Muscle layer of duodenum (tissue), 2 donors: ENCODE results near the gene RPRD1A.
"Not testable (repeated sequence)": the region's sequence is repeated elsewhere in the genome, so short reads cannot be mapped to it uniquely, and the experiment has no call there.

ENCODE experiments used
- H3K27ac ChIP-seq: one replicate; pipeline ENCODE4 v1.7.0; 2013; ENCODE audit warnings: mild to moderate bottlenecking, low read length
- H3K27me3 ChIP-seq: one replicate; pipeline ENCODE4 v1.7.0; 2013; ENCODE audit warnings: low read depth, mild to moderate bottlenecking, control low read depth, low read length
- H3K36me3 ChIP-seq, 2 donors: one replicate each; pipeline ENCODE4 v1.7.0; 2013; ENCODE audit warnings: low read length in 2 of 2, control low read depth in 1 of 2, mild to moderate bottlenecking in 1 of 2; ENCODE audit not compliant: insufficient read depth in 2 of 2, control insufficient read depth in 1 of 2
- H3K4me1 ChIP-seq, 2 donors: one replicate each; pipeline ENCODE4 v1.7.0; 2013; ENCODE audit warnings: low read length in 2 of 2, mild to moderate bottlenecking in 2 of 2, control low read depth in 1 of 2, moderate library complexity in 1 of 2; ENCODE audit not compliant: insufficient read depth in 2 of 2, control insufficient read depth in 1 of 2
- H3K4me3 ChIP-seq, 2 donors: one replicate each; pipeline ENCODE4 v1.7.0; 2013; ENCODE audit warnings: low read length in 2 of 2, low read depth in 1 of 2, mild to moderate bottlenecking in 1 of 2
- H3K9me3 ChIP-seq, 2 donors: one replicate each; pipeline ENCODE4 v1.7.0; 2013; ENCODE audit warnings: low read length in 2 of 2, control low read depth in 1 of 2, mild to moderate bottlenecking in 1 of 2; ENCODE audit not compliant: control insufficient read depth in 1 of 2
- donor health status: healthy.

Gene RPRD1A

GRCh38 chr18:36099311-36099710 lies 32.0 kb upstream of the RPRD1A start:
- H3K27ac ChIP-seq = no peak overlapping the region
- no peak overlapping the region for H3K4me3 ChIP-seq
- no peaks in the 10 kb centered on the region for H3K36me3 ChIP-seq
- no peaks in the 10 kb centered on the region for H3K27me3 ChIP-seq
- H3K4me1 ChIP-seq = no peaks in the 10 kb centered on the region
- peaks cover 0 to 4% of the 10 kb centered on the region in 2 donors for H3K9me3 ChIP-seq

DNA sequence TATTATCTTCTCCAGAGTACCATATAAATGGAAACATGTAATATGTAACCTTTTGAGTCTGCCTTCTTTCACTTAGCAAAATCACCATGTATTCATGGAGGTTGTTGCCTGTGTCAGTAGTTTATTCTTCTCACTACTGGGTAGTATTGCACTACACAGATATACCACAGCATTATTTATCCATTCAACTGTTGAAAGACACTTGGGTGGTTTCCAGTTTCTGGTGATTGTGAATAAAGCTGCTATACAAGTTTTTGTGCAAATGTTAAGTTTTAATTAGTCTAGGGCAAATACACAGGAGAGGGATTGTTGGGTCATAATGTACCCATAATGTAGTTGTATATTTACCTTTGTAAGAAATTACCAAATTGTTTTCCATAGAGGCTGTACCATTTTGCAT lies 29.6 kb upstream of the RPRD1A start:
- Histone ChIP-seq H3K27ac (no peak overlapping the region), H3K4me3 (no peak overlapping the region), H3K36me3 (no peaks in the 10 kb centered on the region), H3K4me1 (no peaks in the 10 kb centered on the region), H3K27me3 (no peaks in the 10 kb centered on the region), H3K9me3 (no peaks in the 10 kb centered on the region)

DNA sequence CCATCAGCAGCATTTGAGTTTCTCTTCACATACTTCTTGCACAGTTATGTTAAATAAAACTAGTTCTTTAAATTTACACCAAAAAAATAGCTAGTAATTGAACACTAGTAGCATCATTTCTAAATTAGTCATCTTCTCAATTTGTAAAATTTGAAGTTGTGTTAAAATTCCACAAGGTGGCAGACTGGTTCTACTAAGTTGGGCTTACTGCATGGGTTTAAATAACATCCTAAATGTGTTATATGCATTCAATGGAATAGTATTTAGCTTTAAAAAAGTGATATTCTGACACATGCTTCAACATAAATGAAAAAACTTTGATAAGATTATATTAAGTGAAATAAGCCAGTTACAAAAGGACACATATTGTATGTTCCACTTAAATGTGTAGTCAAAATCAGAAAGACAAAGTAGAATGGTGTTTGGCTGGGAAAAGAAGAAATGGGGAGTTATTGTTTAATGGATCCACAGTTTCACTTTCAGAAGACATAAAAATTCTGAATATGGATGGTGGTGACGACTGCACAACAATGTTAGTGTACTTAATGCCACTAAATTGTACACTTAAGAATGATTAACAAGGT lies 28.7 kb upstream of the RPRD1A start:
- Histone ChIP-seq H3K4me1 (no peaks in the 10 kb centered on the region), H3K36me3 (no peaks in the 10 kb centered on the region), H3K27me3 (no peaks in the 10 kb centered on the region), H3K27ac (no peak overlapping the region), H3K9me3 (no peaks in the 10 kb centered on the region), H3K4me3 (no peak overlapping the region)

GRCh38 chr18:36094431-36094830 lies 27.1 kb upstream of the RPRD1A start:
- no peak overlapping the region for H3K4me3 ChIP-seq
- no peaks in the 10 kb centered on the region for H3K36me3 ChIP-seq
- no peak overlapping the region for H3K27ac ChIP-seq
- H3K4me1 ChIP-seq = no peaks in the 10 kb centered on the region
- no peaks in the 10 kb centered on the region for H3K9me3 ChIP-seq
- no peaks in the 10 kb centered on the region for H3K27me3 ChIP-seq

DNA sequence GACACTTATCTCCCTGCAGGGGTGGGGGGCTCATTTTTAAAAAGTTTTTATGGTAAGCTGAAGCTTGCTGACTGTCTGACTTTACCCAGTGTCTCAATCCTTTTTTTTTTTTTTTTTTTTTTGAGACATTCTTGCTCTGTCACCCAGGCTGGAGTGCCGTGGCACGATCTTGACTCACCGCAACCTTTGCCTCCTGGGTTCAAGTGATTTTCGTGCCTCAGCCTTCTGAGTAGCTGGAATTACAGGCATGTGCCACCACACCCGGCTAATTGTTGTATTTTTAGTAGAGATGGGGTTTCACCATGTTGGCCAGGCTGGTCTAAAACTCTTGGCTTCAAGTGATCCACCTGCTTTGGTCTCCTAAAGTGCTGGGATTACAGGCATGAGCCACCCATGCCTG lies 24.8 kb upstream of the RPRD1A start:
- H3K27me3 ChIP-seq, H3K27ac ChIP-seq, H3K36me3 ChIP-seq, H3K9me3 ChIP-seq, H3K4me3 ChIP-seq, H3K4me1 ChIP-seq: not testable (repeated sequence)

GRCh38 chr18:36089001-36089400 lies 21.6 kb upstream of the RPRD1A start:
- Histone ChIP-seq H3K36me3 (no peaks in the 10 kb centered on the region), H3K4me1 (no peaks in the 10 kb centered on the region), H3K27ac (no peak overlapping the region), H3K9me3 (no peaks in the 10 kb centered on the region), H3K27me3 (no peaks in the 10 kb centered on the region), H3K4me3 (no peak overlapping the region)

DNA sequence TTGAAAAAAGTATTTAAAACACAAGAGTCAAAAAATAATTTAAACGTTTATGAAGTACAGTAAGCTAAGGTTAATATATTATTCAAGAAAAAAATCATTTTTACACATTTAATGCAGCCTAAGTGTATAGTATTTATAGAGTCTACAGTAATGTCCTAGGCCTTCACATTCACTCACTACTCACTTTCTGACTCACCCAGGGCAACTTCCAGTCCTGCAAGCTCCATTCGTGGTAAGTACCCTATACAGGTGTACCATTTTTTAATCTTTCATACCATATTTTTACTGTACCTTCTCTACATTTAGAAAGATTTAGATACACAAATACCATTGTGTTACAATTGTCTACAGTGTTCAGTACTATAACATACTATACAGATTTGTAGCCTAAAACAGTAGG lies 20.9 kb upstream of the RPRD1A start:
- H3K27me3 ChIP-seq = no peaks in the 10 kb centered on the region
- H3K27ac ChIP-seq = no peak overlapping the region
- H3K4me3 ChIP-seq = no peak overlapping the region
- H3K9me3 ChIP-seq = no peaks in the 10 kb centered on the region
- no peaks in the 10 kb centered on the region for H3K36me3 ChIP-seq
- no peaks in the 10 kb centered on the region for H3K4me1 ChIP-seq

- Histone ChIP-seq H3K27ac (no peak overlapping the region), H3K27me3 (no peaks in the 10 kb centered on the region), H3K36me3 (no peaks in the 10 kb centered on the region), H3K4me1 (no peaks in the 10 kb centered on the region), H3K9me3 (no peaks in the 10 kb centered on the region), H3K4me3 (no peak overlapping the region)
Measured at GRCh38 chr18:36086186-36086585, 18.8 kb upstream of the RPRD1A start.

- no peaks in the 10 kb centered on the region for H3K4me1 ChIP-seq
- no peaks in the 10 kb centered on the region for H3K27me3 ChIP-seq
- no peak overlapping the region for H3K4me3 ChIP-seq
- H3K9me3 ChIP-seq = no peaks in the 10 kb centered on the region
- H3K36me3 ChIP-seq = no peaks in the 10 kb centered on the region
- no peak overlapping the region for H3K27ac ChIP-seq
Measured at GRCh38 chr18:36085195-36085594, 17.8 kb upstream of the RPRD1A start.

GRCh38 chr18:36083729-36084128 lies 16.4 kb upstream of the RPRD1A start:
- Histone ChIP-seq H3K4me1 (no peaks in the 10 kb centered on the region), H3K4me3 (no peak overlapping the region), H3K36me3 (no peaks in the 10 kb centered on the region), H3K27me3 (no peaks in the 10 kb centered on the region), H3K9me3 (no peaks in the 10 kb centered on the region), H3K27ac (no peak overlapping the region)

DNA sequence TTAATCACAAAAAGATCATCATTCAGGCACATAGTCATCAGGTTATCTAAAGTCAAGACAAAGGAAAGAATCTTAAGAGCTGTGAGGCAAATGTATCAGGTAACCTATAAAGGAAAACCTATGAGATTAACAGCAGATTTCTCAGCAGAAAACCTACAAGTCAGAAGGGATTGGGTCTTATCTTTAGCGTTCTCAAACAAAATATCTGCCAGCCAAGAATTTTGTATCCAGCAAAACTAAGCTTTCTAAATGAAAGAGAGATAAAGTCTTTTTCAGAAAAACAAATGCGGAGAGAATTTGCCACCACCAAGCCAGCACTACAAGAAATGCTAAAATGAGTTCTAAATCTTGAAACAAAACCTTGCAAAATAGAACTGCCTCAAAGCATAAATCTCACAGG lies 13.8 kb upstream of the RPRD1A start:
- H3K4me3 ChIP-seq, H3K27ac ChIP-seq, H3K4me1 ChIP-seq, H3K9me3 ChIP-seq, H3K36me3 ChIP-seq, H3K27me3 ChIP-seq: not testable (repeated sequence)

DNA sequence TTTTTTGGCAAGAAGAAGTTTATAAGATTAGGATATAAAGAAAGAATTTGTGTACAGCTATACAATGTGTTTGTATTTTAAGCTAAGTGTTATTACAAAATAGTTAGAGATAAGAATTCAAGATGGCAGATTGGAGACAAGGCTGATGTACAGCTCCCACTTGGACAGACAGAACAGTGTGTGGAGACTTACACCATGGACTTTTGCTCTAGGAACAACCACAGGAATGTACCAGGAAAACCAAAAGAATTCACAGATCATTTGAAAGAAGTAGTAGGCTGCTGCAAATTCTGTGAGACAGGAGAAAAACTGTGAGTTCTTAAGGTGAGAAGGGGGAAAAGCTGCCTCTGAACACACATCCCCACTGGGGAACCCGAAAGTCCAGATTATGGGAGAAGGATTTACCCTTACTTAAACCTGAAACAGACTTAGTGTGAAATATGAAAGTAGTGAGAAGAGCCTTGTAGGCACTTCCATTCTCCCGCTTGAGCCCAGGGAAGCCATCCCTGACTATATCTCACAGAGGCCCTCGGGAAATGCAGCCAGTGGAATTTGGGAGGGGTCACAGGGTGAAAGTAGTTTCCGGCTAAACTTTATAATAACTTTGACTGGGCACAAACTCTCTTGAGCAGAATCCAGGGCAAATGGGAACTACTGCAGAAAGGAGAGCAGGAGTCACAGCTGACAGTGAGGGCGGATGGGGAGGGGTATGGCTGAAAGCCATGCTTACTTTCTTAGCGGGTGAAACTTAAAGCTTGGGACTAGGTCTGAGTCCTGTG lies 11.6 kb upstream of the RPRD1A start:
- Histone ChIP-seq H3K27ac (no peak overlapping the region), H3K9me3 (no peaks in the 10 kb centered on the region), H3K27me3 (no peaks in the 10 kb centered on the region), H3K36me3 (no peaks in the 10 kb centered on the region), H3K4me3 (no peak overlapping the region), H3K4me1 (no peaks in the 10 kb centered on the region)
